Suppressor macrophage treated with lipopolysaccharide for 4 hours (primary cell): ENCODE results near the gene C1orf35.

Experiments used
- DNase-seq: peaks from one replicate; pipeline ENCODE4 v3.0.0-alpha.2; 2020

The C1orf35 gene

DNA sequence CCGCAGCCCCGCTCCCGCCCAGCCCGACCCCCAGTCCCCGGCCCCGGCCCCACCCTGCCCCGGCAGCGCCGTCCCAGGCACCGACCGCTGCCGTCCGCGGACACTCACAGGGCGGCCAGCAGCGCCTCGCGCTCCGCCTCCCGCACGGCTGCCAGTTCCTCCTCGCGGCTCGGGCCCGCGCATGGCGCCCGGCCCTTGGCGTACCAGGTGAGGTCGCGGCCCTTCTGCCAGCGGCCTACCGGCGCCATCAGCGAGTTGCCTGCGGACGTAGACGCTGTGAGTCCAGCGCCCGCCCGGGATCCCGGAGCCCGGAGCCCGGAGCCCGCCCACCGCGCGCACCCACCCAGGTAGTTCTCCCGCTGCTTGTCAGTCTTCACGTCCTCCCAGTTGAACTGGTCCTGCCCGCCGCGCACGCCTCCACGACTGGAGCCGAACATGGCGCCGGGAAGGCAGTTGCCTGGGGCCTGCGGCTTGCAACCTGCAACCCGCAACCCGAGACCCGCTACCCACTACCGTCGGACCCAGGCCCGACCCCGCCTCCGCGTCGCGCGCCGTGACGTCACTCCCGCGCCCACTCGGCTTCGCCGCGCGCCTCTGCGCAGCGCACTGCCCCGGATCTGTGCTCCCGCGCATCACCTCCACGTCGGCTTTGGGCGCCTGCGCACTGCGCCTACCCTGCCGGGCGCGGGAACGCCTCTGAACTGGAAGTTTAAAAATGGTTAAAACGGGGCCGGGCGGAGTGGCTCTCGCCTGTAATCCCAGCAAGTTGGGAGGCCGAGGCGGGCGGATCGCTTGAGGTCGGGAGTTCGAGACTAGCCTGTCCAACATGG, at the start of gene C1orf35:
Gene C1orf35 (minus strand): TSS at position 535 of the 830 bp plus-strand sequence. CDS start 98 bp downstream, at position 437.
- peak; percentile 95 for DNase-seq

DNA sequence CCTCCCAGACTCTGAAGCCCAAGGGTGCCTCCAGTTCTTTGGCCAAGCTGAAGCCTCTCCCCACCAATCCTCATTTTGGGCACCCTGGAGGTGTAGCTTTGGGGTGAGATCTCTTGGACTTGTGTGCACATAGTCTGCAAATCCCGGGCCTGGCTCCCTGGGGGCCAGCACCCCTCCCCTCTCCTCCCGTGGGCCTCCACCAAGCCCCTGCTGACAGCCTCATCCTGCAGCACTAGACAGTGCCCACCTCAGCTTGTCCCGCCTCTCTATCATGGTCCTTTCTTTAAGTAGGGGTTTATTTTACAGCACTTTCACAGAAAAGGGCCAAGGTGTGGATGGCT, 49.8 kb upstream of the C1orf35 start:
- DNase-seq, result no peak

DNA sequence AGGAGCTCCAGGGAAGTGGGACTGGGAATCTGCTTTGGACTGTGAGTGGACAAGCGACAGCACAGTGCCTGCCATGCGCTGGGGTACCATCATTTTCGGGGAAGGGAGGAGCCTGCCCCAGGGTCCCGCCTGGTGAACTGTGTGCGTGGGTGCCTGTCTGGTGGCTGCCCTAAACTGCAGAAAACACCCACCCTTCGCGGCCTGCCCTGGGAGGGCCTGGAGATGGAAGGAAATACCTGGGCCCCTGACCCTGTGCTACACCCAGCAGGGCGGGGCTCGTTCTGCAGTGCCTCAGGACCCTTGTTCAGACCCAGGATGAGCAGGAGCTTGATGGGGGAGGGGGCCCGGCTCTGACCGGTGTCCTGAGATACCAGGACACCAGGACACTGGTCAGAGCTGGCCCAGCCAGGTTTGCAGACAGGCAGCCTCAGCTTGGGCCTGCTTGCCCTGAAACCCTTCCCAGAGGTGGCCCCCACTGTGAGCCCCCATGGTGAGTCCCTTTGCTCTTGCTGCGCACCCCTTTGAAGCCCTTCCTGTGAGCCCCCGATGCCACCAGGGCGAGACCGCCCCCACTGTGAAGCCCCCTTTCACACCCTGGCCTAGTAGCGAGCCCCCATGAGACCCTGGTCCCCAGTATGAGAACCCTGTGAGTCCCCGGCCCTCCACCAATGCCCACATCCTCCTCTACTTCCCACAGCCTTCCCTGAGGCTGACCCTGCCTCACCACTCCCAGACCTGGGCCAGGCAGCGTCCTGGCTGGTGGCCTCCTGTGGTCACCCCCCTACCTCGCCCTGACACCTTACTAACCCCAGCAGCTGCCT, 49.2 kb upstream of the C1orf35 start:
- no peak for DNase-seq

GRCh38 chr1:228151180-228151925, 48.2 kb upstream of the C1orf35 start:
- no peak for DNase-seq

GRCh38 chr1:228150461-228151179, 47.5 kb upstream of the C1orf35 start:
- no peak for DNase-seq

DNA sequence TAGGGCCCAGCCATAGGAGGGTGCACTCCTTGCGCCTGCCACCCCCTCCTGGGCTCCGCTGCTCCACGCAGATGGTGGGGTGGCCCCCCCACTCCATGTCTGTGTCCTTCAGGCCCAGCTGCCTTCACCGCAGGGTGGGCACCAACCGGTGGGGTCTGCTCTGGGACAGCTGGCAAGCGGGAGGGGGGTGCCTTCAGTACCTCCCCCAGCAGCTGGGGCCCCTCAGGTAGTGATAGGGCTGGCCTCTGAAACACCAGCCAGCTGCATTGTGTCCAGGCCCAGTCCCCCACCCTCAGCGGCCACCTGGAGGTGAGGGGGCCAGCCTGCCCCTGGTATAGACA, 47.0 kb upstream of the C1orf35 start:
- no peak for DNase-seq

DNA sequence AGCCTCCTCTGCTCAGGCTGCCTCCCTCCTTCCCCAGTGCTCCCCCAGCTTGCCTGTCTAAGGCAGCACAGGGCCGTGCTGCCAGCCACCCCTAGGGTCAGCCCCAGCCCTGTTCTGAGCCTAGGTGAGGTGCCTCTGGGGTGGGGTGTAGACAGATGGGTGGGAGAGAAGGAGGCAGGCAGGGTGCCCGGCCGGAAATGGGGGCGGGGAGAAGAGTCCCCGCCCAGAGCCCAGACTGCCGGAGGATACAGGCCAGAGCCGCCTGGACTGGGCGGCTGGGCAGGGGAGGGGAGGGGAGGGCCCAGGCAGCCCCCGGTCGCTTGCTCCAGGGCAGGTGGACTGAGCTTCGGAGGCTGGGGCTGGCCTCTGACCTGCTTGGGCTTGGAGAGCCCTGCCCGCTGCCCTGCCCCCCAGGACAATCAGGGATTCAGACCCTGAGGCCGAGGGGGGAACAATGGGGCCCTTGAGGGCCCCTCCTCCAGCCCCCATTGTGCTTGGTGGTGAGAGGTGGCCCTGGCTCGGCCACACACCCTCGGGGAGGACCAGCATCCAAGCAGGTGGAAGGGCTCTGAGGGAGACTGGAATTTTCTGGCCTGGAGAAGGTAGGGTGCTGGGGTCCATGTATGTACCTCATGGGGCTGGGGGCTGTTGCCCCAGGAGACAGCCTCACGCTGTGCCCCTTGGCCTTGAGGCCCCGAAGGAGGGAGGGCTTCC, 46.4 kb upstream of the C1orf35 start, which contains the start of gene GJC2:
Gene GJC2 (plus strand): TSS at position 525 of the 714 bp plus-strand sequence. CDS start 7,829 bp downstream, outside the sequence.
- no peak for DNase-seq

DNA sequence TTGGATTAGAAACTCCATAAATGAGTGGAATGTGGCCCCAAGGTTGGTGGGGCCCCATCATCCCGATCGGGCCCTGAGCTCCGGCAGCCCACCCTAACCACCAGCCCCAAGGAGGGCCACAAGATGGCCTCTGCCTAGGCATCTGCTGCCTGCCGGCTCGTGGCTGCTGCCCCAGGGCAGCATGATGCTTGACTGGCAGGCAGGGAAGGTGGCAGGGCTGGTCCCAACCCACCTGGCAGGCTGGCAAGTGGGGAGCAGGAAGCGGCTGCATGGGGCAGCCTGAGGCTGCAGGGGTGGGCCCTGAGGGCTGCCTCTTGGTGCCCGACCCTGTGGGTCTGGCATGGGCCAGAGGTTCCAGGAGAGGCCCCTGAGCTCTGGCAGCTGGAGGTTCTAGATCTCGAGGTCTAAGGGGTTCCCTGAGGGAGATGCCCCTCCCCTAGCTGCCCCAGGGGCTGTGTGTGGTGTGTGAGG, 45.8 kb upstream of the C1orf35 start:
- no peak for DNase-seq

GRCh38 chr1:228148196-228148861, 45.2 kb upstream of the C1orf35 start:
- no peak for DNase-seq

GRCh38 chr1:228147768-228148167, 44.6 kb upstream of the C1orf35 start:
- no peak for DNase-seq

GRCh38 chr1:228147151-228147693, 44.1 kb upstream of the C1orf35 start:
- DNase-seq, result no peak

GRCh38 chr1:228146417-228147150, 43.5 kb upstream of the C1orf35 start:
- no peak for DNase-seq

DNA sequence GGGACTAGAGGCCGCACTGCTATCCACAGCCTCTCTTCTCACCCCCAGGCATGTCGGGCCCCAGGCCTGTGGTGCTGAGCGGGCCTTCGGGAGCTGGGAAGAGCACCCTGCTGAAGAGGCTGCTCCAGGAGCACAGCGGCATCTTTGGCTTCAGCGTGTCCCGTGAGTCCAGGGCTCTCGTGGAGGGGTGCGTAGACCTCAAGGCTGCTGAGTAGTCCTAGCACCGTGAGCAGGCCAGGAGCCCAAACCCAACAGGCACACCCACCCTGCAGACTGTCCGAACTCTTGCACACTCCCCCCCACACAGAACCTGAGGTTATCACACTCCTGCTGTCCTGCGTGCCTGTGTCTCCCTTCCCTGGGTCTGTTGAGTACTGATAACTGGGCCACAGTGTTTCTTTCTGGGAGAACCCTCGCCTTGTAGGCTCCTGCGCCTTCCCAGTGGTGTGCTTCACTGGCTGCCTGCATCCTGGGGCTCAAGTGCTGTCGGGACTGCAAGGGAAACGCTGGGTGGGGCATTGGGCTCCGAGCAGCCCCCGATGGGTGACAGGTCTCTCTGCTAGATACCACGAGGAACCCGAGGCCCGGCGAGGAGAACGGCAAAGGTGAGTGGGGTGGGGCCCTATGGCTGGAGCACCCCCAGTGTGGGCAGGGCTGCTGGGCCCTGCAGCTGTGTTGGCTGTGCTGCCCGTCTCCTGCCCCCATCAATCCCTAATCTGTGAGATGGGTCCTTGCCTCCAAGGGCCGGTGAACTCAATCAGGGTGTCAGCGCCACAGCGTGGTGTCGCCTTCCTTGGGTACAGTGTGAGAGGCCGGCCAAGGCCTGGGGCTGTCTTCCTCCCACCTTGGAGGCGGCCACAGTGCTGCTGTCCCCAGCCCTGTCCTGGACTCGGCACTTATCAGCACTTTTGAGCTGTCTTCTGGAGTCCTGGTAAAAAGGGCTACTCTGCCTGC, 42.6 kb upstream of the C1orf35 start:
- DNase-seq, result no peak

DNA sequence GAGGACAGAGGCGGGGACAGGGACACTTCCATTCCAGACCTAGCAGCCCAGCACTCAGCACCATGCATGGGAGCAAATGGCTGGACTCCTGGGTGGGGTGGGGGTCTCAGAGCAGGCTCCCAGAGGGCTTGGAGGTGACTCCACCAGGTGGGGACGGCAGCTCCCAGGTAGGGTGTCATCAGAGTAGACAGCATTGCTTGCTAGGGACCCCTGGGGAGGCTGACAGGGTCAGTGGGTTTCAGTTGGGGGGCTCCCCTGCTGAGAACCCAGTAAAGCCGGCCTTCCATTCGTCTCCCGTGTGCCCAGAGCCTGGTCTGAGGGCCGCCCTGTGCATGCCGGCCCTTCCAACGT, 41.8 kb upstream of the C1orf35 start:
- no peak for DNase-seq

GRCh38 chr1:228144193-228144992, 41.3 kb upstream of the C1orf35 start:
- DNase-seq, result no peak

DNA sequence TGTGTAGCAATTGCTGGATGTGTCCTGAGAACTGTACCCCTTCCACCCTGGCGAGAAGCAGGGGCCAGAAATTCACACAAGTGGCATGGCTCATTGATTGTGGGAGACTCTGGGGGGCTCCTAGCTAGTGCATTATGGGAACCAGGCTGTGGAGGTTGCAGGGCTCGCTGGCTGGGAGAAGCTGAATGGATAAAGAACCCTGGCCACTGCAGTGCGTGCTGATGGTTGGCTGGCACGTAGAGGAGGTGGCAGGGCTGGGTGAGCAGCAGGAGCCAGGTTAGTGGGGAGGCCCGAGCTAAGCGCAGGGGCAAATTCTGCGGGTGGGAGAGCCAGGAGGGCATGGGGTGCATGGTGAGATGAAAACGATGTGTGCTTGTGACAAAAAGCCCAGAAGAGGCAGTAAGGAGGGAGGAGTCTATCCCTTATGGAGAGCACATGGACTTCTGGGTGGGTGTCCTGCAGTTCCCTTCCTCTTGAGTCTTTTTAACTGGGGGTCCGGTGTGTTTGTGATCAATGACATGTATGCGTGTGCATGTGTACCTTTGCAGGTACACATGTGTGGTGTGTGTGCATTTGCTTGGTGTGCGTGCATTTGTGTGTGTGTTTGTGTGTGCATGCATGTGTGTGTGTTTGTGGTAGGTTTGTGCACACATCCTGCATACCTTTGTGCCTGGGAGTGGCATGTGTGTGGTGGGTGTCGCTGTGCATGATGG, 40.5 kb upstream of the C1orf35 start:
- DNase-seq, result no peak

GRCh38 chr1:228142701-228143136, 39.6 kb upstream of the C1orf35 start:
- DNase-seq, result no peak
